ACC112 (cell line): ENCODE measurements around the gene CDK13.

Experiments
- H2AFZ ChIP-seq: fragments of 200-600 bp; sonication (generic); one replicate; pipeline ENCODE4 v1.6.0; 2017; ENCODE audit warnings: antibody characterized with exemption, low read length; ENCODE audit not compliant: unreplicated experiment
- H3K27ac ChIP-seq: fragments of 200-600 bp; sonication (generic); 2 replicates; pipeline ENCODE4 v1.5.1; 2014; ENCODE audit warnings: low read depth, mild to moderate bottlenecking, antibody characterized with exemption, low read length, moderate library complexity
- H3K27me3 ChIP-seq: fragments of 200-600 bp; sonication (generic); 2 replicates; pipeline ENCODE4 v1.6.1; 2014; ENCODE audit warnings: mild to moderate bottlenecking, antibody characterized with exemption, low read length, moderate library complexity, mixed read lengths; ENCODE audit not compliant: insufficient read depth
- H3K36me3 ChIP-seq: fragments of 200-600 bp; sonication (generic); 2 replicates; pipeline ENCODE4 v1.6.1; 2016; ENCODE audit warnings: mild to moderate bottlenecking, antibody characterized with exemption, low read length, moderate library complexity, mixed read lengths; ENCODE audit not compliant: insufficient read depth
- H3K4me1 ChIP-seq: fragments of 200-600 bp; sonication (generic); one replicate; pipeline ENCODE4 v1.6.1; 2016; ENCODE audit warnings: low read length, mixed read lengths; ENCODE audit not compliant: insufficient read depth, unreplicated experiment, control insufficient read depth
- H3K4me3 ChIP-seq: fragments of 200-600 bp; sonication (generic); 2 replicates; pipeline ENCODE4 v1.5.1; 2014; ENCODE audit warnings: mild to moderate bottlenecking, low read depth, low read length
- H3K79me2 ChIP-seq: fragments of 200-600 bp; sonication (generic); one replicate; pipeline ENCODE4 v1.6.0; 2016; ENCODE audit warnings: low read length; ENCODE audit not compliant: control insufficient read depth, unreplicated experiment, insufficient read depth

The CDK13 gene

DNA sequence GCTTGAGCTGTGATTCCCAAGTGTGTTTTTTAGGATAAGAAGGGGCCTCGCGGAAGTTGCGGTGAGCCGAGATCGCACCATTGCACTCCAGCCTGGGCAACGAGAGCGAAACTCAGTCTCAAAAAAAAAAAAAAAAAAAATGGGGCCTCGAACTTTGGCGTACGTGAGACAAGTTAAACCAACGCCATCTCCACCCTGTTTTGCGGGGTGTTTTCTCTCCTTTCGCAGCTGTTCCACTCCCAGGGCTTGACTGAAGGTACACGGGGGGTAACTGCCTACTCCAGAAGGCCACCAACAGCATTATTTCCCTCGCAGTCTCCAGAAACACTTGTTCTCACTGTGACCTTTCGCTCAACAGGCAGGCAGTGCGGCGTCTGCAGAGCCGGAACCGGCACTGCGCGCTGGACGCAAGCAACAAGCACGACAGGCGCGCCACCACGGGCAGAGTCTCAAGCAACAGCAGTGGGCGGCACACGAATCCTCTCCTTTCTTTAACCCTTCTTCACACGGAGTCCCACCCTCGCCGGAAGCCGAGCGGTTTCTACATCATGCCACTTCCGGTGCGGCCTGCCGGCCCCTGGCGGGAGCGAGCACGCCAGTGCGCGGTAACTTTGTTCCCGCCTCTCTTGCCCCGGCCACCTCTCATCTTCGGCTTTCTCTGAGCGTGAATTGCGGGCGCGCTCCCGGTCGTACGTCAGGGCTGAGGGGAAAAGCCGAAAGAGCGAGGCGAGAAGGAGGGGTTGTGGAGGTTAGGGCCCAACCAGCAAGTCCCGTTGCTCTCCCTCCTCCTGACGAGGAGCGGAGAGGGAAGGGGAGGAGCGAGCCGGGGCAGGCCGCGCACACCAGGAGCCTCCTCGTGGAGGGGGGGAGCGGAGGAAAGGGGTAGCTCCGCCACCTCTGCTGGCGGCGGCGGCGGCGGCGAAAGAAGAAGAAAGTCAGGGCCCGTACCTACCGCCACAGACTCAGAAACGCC lies 814 bp upstream of the CDK13 start:
- H3K27ac ChIP-seq, result peak overlapping the region; percentile 86
- peak overlapping the region; percentile 68 for H2AFZ ChIP-seq
- H3K36me3 ChIP-seq, result no peaks in the 10 kb centered on the region; the same call in 1 of the 2 replicates
- H3K4me1 ChIP-seq, result peaks cover under 1% of the 10 kb centered on the region
- no peaks in the 10 kb centered on the region for H3K27me3 ChIP-seq
- H3K79me2 ChIP-seq, result peaks cover 47% of the 10 kb centered on the region
- peak overlapping the region; percentile 83 for H3K4me3 ChIP-seq

DNA sequence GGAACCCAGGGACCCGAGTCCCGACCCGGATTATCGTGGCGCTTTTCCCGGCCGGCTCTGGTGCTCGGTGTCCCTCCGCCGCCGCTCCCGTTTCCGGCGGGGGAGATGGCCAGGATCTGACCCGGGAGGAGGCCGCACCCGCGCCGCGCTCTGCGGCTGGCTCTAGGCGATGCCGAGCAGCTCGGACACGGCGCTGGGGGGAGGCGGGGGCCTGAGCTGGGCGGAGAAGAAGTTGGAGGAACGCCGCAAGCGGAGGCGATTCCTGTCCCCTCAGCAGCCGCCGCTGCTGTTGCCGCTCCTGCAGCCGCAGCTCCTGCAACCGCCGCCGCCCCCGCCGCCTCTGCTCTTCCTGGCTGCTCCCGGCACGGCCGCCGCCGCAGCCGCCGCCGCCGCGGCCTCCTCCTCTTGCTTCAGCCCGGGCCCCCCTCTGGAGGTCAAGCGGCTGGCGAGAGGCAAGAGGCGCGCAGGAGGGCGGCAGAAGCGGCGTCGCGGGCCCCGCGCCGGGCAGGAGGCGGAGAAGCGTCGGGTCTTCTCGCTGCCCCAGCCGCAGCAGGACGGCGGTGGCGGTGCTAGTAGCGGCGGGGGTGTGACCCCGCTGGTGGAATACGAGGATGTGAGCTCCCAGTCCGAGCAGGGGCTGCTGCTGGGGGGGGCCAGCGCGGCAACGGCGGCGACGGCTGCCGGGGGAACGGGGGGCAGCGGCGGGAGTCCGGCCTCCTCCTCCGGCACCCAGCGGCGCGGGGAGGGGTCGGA lies 593 bp downstream of the CDK13 start:
- Histone ChIP-seq H3K36me3 (no peaks in the 10 kb centered on the region; the same call in 1 of the 2 replicates), H3K27me3 (no peaks in the 10 kb centered on the region), H3K79me2 (peaks cover 61% of the 10 kb centered on the region), H3K27ac (peak overlapping the region; percentile 86), H2AFZ (peak overlapping the region; percentile 64), H3K4me3 (peak overlapping the region; percentile 83), H3K4me1 (peaks cover 4% of the 10 kb centered on the region)

DNA sequence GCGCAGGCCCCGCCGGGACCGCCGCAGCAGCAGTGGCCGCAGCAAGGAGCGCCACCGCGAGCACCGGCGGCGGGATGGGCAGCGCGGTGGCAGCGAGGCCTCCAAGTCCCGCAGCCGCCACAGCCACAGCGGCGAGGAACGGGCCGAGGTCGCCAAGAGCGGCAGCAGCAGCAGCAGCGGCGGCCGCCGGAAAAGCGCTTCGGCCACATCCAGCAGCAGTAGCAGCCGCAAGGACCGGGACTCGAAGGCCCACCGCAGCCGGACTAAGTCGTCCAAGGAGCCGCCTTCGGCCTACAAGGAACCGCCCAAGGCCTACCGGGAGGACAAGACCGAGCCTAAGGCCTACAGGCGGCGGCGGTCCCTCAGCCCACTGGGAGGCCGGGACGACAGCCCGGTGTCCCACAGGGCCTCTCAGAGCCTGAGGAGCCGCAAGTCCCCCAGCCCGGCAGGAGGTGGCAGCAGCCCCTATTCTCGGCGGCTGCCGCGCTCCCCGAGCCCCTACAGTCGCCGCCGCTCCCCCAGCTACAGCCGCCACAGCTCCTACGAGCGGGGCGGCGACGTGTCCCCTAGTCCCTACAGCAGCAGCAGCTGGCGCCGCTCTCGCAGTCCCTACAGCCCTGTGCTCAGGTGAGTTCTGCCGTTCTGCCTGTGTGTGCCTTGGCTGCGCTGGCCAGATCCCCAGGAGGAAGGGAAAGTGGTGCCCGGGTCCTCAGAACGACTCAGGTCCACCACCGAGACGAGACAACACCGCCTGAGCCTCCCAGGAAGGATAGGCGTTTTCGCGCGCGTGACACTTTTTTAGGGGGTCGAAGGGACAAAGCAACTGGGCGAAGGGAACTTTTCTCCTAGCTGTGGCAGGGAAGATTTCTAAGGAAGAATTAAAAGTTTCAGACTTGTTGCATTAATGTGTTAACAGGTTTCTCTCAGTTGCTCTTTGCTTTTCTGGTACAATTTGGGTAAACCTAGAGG lies 1.5 kb downstream of the CDK13 start:
- H3K4me3 ChIP-seq, result peak overlapping the region; percentile 83
- no peaks in the 10 kb centered on the region; the same call in 1 of the 2 replicates for H3K36me3 ChIP-seq
- H2AFZ ChIP-seq, result no peak overlapping the region
- peak overlapping the region; percentile 86 for H3K27ac ChIP-seq
- peaks cover 4% of the 10 kb centered on the region for H3K4me1 ChIP-seq
- no peaks in the 10 kb centered on the region for H3K27me3 ChIP-seq
- H3K79me2 ChIP-seq, result peaks cover 70% of the 10 kb centered on the region

DNA sequence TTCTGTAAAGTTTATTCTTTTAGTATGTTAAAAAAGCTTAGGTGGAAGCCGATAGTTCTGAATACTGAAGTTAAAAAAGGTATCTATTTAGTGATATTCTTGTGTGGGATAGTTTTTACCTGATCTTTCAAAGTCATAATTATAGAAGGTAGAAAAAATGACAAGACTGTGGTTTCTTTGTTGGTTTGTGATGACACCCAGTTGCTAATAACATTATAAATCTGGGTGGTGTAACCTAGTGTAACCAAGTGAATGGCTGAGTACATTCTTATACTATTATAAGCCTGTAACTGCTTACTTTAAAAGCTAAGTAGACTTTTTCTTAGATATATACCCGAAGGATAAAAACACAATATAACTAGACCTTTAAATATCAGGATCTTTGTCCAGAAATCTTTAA lies 2.3 kb downstream of the CDK13 start:
- H3K27me3 ChIP-seq, result no peaks in the 10 kb centered on the region
- H3K4me1 ChIP-seq, result peaks cover 4% of the 10 kb centered on the region
- H3K4me3 ChIP-seq, result peak overlapping the region; percentile 83
- peaks cover 78% of the 10 kb centered on the region for H3K79me2 ChIP-seq
- peak overlapping the region; percentile 86 for H3K27ac ChIP-seq
- no peaks in the 10 kb centered on the region; the same call in 1 of the 2 replicates for H3K36me3 ChIP-seq
- no peak overlapping the region for H2AFZ ChIP-seq

DNA sequence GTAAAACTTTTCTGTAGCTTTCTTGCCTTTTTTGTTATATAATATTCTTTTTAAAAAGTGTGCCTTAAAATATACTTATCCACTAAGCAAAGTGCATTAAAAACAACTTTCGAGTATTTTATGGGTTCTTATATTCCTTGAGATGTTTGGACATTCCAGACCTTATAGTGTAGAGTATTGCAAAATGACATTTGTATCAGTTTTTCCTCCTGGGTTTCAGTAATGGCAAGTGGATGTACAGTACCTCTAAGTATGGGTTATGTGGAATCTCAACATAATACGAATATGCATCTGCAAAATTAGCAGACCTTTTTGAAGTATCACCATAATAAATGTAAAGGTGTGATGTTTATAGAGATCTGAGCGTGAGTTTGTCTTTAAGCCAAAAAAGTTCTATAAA lies 2.7 kb downstream of the CDK13 start:
- Histone ChIP-seq H3K27me3 (no peaks in the 10 kb centered on the region), H3K4me3 (peak overlapping the region; percentile 83), H3K36me3 (no peaks in the 10 kb centered on the region; the same call in 1 of the 2 replicates), H3K27ac (peak overlapping the region; percentile 86), H3K4me1 (peaks cover 4% of the 10 kb centered on the region), H2AFZ (no peak overlapping the region), H3K79me2 (peaks cover 82% of the 10 kb centered on the region)

DNA sequence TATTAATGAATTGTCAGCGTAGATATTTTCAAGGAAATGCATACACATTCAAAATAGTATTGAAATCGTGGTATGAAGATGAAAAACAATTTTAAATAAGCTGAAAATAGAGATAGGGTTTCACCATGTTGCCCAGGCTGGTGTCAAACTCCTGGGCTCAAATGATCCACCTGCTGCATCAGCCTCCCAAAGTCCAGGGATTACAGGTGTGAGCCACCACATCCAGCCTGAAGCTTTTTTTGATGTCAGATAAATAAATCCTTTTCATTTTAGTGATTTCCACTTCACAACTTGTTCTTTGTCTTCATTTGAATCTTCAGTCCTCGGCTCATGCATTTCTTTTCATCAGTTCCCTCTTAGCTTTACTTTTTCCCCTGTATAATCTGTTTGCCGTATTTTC lies 4.6 kb downstream of the CDK13 start:
- Histone ChIP-seq H3K4me1 (peaks cover 4% of the 10 kb centered on the region), H2AFZ (no peak overlapping the region), H3K36me3 (no peaks in the 10 kb centered on the region; the same call in 1 of the 2 replicates), H3K27me3 (no peaks in the 10 kb centered on the region), H3K27ac (no peak overlapping the region), H3K4me3 (peak overlapping the region; percentile 83), H3K79me2 (peaks cover 93% of the 10 kb centered on the region)

DNA sequence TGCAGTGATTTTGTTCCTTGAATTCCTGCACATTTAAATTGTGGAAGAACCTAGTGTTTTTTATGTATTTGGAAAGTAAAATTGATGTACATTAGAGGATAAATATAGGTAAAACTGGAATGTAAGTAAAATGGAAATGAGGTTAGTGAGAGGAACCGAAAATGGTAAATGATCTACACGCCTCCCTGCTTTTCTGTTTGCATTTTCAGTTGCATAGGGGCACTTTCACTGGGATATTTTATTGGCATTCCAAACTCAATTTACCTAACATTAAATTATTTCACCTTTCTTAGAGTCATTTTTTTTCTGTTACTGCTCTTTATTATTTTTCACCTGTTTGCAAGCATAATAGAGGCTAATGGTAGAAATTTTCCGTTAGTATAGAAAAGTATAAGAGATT lies 8.0 kb downstream of the CDK13 start:
- no peak overlapping the region for H3K4me3 ChIP-seq
- no peak overlapping the region for H2AFZ ChIP-seq
- H3K36me3 ChIP-seq, result no peaks in the 10 kb centered on the region; the same call in 1 of the 2 replicates
- H3K79me2 ChIP-seq, result peaks cover 83% of the 10 kb centered on the region
- H3K27me3 ChIP-seq, result no peaks in the 10 kb centered on the region
- H3K4me1 ChIP-seq, result peaks cover 4% of the 10 kb centered on the region
- no peak overlapping the region for H3K27ac ChIP-seq

DNA sequence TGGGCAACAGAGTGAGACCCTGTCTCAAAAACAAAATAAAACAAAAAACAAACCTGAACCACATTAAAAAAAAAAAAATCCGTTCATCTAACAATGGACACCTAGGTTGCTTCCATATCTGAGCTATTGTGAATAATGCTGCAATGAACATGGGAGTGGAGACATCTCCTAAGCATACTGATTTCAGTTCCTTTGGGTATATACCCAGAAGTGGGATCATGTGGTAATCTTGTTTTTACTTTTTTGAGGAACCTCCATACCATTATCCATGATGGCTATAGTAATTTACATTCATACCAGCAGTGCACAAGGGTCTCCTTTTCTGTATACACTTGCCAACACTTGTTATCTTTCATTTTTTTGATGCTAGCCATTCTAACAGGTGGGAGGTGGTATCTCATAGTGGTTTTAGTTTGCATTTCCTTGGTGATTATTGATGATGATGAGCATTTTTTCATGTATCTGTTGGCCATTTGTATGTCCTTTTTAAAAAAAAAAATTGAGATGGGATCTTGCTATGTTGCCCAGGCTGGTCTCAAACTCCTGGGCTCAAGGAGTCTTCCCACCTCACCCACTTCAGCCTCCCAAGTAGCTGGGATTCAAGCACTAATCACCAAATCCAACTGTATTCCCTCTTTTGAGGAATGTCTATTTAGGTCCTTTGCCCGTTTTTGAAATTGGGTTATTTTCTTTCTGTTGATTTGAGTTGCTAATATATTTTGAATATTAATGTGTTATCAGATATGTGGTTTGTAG lies 17.5 kb downstream of the CDK13 start:
- no peaks in the 10 kb centered on the region for H3K36me3 ChIP-seq
- no peak overlapping the region for H3K4me3 ChIP-seq
- H3K27ac ChIP-seq, result no peak overlapping the region
- H3K4me1 ChIP-seq, result no peaks in the 10 kb centered on the region
- no peaks in the 10 kb centered on the region for H3K27me3 ChIP-seq
- H2AFZ ChIP-seq, result no peak overlapping the region
- H3K79me2 ChIP-seq, result peaks cover 61% of the 10 kb centered on the region

DNA sequence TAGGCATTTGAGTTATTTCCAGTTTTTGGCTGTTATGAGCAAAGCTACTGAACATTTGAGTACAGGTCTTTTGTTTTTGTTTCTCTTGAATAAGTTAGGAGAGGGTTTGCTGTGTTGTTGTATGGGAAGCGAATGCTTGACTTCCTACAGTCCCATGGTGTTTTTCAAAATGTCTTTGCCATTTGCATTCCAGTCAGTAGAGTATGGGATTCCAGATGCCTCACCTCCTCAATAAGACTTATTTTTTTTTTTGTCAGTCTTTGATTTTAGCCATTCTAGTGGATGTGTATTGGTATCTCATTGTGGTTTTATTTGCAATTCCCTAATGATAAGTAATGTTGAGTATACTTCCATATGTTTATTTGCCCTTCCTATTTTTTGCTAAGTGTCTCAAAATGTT lies 19.4 kb downstream of the CDK13 start:
- Histone ChIP-seq H3K79me2 (peaks cover 79% of the 10 kb centered on the region), H3K27ac (no peak overlapping the region), H3K27me3 (no peaks in the 10 kb centered on the region), H3K36me3 (no peaks in the 10 kb centered on the region), H2AFZ (no peak overlapping the region), H3K4me1 (no peaks in the 10 kb centered on the region), H3K4me3 (no peak overlapping the region)
